Measurements from ENCODE around the gene CERS2. TPM values are rescaled to one million over a fixed set of nuclear protein-coding genes. Genes with fewer than 3 reads are reported as not detected.

The CERS2 gene
- total RNA-seq, 1 donor from 2014 or later: 78.9 TPM

- no peak for DNase-seq
- TF ChIP-seq CTCF (IDR thresholded peaks at IDR 0.05; ENCODE audit: borderline replicate concordance): no peak
- Histone ChIP-seq H3K9me3 (replicated peaks) (no peaks in the 10 kb centered on the region), H3K36me3 (peaks cover 100% of the 10 kb centered on the region), H3K4me3 (no peak overlapping the region), H3K27me3 (ENCODE audit: low read depth) (no peaks in the 10 kb centered on the region), H3K4me1 (peaks cover 2% of the 10 kb centered on the region), H3K27ac (replicated peaks) (no peak overlapping the region)
- intact Hi-C loops (cut with micrococcal nuclease): no loop called here
These were observed 11.1 kb downstream of the CERS2 start for GRCh38 chr1:150963321-150964163.

- Histone ChIP-seq H3K4me3 (no peak overlapping the region), H3K9me3 (replicated peaks) (no peaks in the 10 kb centered on the region), H3K27me3 (ENCODE audit: low read depth) (no peaks in the 10 kb centered on the region), H3K27ac (replicated peaks) (no peak overlapping the region), H3K36me3 (peaks cover 100% of the 10 kb centered on the region), H3K4me1 (no peaks in the 10 kb centered on the region)
- DNase-seq: no peak
- intact Hi-C loops (cut with micrococcal nuclease): no loop called here
- TF ChIP-seq CTCF (IDR thresholded peaks at IDR 0.05; ENCODE audit: borderline replicate concordance): no peak
These were observed 12.9 kb downstream of the CERS2 start for GRCh38 chr1:150961756-150962155.

GRCh38 chr1:150960646-150961045 lies 14.0 kb downstream of the CERS2 start:
- no peak overlapping the region for H3K4me3 ChIP-seq

GRCh38 chr1:150957666-150958065 lies 17.0 kb downstream of the CERS2 start:
- Histone ChIP-seq H3K27ac (replicated peaks) (no peak overlapping the region), H3K9me3 (replicated peaks) (no peaks in the 10 kb centered on the region), H3K36me3 (peaks cover 99% of the 10 kb centered on the region), H3K27me3 (ENCODE audit: low read depth) (no peaks in the 10 kb centered on the region), H3K4me3 (no peak overlapping the region), H3K4me1 (no peaks in the 10 kb centered on the region)
- no peak for TF ChIP-seq CTCF (IDR thresholded peaks at IDR 0.05; ENCODE audit: borderline replicate concordance)
- DNase-seq: no peak
- intact Hi-C loops (cut with micrococcal nuclease): no loop called here

More at GRCh38 chr1:150960646-150961045, 14.0 kb downstream of the CERS2 start:
- H3K36me3 ChIP-seq: peaks cover 99% of the 10 kb centered on the region
- no peaks in the 10 kb centered on the region for H3K9me3 ChIP-seq (replicated peaks)
- H3K27ac ChIP-seq (replicated peaks): no peak overlapping the region
- no peaks in the 10 kb centered on the region for H3K27me3 ChIP-seq (ENCODE audit: low read depth)
- intact Hi-C loops (cut with micrococcal nuclease): no loop called here
- DNase-seq: no peak
- TF ChIP-seq CTCF (IDR thresholded peaks at IDR 0.05; ENCODE audit: borderline replicate concordance): no peak
- no peaks in the 10 kb centered on the region for H3K4me1 ChIP-seq

GRCh38 chr1:150955280-150955679 lies 19.4 kb downstream of the CERS2 start:
- Histone ChIP-seq H3K4me1 (no peaks in the 10 kb centered on the region), H3K4me3 (no peak overlapping the region), H3K9me3 (replicated peaks) (no peaks in the 10 kb centered on the region), H3K27me3 (ENCODE audit: low read depth) (no peaks in the 10 kb centered on the region), H3K36me3 (peaks cover 99% of the 10 kb centered on the region), H3K27ac (replicated peaks) (peak overlapping the region; percentile 16)
- DNase-seq: no peak
- intact Hi-C loops (cut with micrococcal nuclease): no loop called here
- no peak for TF ChIP-seq CTCF (IDR thresholded peaks at IDR 0.05; ENCODE audit: borderline replicate concordance)
